ENCODE results near the gene TRIM41.
"Not testable (repeated sequence)": the region's sequence is repeated elsewhere in the genome, so short reads cannot be mapped to it uniquely, and the experiment has no call there.

The TRIM41 gene

DNA sequence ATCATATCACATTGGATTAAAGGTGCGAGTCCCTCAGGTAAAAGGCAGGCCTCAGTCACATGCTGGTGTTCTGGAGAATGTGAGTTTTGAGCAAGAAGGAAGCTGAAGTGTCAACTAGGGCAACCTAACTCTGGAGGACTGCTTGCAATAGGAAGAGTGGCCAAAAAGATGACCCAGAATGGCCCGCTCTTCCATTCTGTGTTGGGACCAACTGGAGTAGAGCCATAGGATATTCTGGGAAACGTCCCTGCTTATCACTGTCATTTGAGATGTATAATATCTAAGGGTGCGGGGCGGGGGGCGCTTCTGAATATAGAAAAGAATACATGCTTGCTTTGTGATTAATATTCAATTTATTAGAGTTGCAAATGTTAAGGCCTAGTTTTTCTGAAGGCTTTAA, 11.0 kb upstream of the TRIM41 start:
- no peak for DNase-seq

DNA sequence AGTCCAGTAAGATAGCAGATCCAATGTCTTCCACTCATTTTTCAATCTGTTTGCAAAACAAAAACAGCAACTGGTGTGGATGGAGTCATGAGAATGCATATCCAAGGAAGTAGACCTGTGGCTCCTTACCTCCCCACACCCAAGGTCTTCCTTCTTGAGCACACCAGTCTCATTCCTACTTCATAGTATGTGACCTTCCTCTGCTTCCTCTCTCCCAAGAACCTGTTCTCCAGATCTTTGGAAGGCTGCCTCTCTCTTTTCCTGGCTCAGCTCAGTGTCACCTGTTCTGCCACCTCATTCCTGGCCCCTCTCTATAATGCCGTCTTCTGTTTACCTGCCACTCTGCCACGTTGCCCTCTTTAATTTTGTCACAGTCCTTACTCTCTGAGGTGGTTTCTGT, 10.1 kb upstream of the TRIM41 start:
- DNase-seq = no peak

DNA sequence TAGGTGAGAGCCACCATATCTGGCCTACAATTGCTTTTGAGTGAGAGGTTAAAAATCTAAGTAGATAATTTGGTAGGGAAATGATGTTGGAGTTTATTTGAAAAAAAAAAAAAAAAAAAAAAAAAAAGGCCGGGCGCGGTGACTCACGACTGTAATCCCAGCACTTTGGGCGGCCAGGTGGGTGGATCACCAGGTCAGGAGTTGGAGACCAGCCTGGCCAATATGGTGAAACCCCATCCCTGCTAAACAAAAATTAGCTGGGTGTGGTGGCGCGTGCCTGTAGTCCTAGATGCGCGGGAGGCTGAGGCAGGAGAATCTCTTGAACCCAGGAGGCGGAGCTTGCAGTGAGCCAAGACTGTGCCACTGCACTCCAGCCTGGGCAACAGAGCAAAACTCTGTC, 8.8 kb upstream of the TRIM41 start:
- DNase-seq = not testable (repeated sequence)

DNA sequence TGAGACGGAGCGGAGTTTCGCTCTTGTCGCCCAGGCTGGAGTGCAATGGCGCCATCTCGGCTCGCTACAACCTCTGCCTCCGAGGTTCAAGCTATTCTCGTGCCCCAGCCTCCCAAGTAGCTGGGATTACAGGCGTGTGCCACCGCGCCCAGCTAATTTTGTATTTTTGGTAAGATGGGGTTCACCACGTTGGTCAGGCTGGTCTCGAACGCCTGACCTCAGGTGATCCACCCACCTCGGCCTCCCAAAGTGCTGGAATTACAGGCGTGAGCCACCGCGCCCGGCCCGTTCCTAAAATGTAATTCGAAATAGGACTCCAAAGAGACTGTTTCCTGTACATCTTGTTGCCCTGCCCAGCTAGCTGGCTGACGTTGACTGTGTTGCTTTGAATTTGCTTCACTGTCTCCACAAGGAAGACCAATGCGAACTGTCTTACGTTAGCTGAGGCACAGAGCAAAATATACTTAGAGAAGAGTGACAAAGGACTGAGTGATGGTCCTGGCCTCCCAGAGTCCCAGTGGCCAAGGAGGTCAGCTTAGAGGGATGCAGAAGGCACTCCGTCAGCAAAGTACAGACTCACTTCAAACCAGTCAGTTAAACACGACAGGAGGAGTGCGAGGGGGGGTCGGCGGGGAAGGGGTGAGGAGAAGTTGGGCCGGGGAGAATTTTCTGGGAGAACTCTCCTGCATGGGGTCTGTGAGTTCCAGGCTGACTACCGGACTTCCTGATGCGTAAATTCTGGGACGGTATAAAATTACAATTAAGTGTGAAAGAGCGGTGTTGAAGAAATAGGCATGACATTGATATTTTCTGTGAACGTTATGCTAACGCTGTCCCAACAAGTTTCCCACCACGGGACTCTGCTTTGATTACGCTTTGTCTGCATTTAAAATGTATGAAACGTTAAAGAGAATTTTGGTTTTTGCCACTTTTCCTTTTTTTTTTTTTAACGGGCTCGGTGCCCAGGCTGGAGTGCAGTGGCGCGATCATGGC, 6.8 kb upstream of the TRIM41 start:
- peak; percentile 52 for DNase-seq

DNA sequence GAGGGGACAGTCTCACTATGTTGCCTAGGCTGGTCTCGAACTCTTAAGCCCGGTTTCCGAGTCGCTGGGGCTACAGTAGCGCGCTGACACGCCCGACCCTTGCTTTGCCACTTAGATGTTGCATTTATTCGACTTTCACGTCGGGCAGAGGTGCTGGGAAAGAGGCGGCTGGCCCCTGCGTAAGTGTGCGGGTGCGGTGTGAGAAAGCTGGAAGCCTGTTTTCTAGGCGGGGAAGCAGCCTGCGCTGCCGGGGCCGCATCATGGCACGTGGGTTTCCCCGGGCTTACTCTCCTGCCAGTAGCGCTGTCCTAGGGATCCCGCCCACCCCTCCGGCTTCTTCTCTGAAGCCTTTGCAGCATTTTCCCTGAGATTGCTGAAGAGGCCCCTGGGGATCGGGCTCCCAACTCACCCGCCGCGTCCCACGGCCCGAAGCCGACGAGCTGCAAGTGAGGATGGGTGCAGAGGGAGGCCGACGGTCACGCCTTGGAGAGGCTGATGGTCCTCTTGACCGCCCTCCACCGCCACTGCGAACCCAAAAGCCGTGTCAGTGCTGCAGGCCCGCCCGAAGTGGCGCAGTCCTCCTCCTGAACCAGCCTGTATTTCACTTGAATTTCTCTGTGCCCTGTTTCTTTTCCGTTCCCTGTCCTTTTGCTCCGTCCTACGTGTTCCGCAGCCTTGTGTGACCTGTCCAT, 5.8 kb upstream of the TRIM41 start:
- peak; percentile 76 for DNase-seq

DNA sequence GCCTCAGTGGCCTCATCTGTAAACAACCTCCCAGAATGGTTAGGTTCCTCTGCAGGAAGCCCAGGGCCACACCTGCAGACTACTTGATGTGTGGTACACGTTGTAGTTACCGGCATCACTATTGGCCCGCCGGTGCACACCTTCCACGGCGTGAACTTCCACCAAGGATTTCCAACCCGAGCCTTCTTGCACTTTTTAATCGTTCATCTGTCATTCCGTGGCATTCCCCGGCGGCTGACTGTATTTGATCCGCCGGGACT, 5.3 kb upstream of the TRIM41 start:
- DNase-seq = no peak

DNA sequence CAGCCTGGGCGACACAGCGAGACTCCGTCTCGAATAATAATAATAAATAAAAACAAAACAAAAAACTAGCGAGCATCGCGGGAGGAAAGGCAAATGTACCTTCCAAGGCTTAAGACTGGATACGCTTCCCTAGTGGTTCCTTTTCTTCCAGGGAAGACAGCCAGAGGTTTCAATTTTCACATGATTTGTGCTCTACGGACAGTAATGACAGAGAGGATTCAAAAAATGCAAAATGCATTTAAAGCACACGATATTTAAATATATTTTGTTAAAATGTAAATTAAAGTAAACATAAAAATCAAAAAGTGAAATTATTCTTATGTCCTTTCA, 4.3 kb upstream of the TRIM41 start:
- no peak for DNase-seq

DNA sequence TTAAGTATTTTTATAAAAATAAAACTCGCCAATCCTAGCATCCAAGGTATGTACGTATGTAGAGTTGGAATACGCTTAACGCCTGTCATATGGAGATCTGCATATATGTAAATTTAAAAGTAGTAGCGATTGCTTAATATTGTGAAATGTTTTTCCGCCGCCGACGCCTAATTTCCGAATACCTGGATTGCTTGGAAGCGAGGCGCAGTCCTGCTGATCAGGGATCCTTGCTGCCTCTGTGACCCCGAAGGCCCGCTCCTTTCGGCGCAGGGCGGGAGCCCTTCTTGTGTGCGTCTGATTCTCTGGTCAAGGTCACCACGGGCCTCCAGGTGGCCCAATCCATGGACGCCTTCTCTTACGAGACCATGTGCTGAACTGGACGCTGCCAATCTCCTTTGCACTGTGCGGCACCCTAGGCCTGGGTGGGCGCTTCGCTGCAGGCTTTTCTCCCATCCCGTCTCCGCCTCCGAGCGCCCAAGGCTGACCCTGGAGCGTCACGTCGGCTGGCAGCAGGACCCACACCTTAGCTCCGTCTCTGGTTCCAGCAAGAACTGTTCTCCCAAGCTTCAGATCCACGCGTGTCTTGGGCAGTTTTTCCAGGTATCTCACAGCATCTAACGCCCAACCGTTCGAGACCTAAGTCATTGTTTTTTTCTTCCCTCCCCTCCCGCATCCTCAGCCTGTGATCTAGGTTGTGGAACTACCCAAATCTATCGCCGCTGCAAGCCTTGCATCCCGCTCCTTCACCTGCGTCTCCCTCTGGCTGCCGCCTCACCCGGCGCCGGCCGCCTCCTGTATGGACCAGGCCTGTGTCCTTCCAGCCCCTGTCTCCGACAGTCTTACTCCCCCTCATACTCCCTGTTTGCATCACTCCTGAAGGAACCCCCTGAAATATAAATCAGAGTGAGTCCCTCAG, 3.6 kb upstream of the TRIM41 start:
- no peak for DNase-seq

DNA sequence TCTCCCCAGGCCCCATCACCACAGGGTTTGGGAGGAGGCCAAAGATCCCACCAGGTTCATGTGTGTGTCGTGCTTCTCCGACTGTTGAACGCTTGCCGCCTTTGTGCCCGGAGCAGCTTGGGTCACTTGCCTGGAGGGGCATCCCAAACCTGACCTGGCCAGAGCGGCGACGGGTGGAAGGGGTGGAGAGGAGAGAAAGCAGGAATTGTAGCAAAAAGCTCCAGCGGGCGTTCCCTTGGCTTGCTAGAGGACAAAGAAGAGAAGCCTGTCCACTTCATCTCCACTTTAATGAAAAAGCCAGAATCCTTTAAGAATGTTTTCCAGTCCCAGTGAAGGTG, 2.9 kb upstream of the TRIM41 start:
- DNase-seq = no peak

DNA sequence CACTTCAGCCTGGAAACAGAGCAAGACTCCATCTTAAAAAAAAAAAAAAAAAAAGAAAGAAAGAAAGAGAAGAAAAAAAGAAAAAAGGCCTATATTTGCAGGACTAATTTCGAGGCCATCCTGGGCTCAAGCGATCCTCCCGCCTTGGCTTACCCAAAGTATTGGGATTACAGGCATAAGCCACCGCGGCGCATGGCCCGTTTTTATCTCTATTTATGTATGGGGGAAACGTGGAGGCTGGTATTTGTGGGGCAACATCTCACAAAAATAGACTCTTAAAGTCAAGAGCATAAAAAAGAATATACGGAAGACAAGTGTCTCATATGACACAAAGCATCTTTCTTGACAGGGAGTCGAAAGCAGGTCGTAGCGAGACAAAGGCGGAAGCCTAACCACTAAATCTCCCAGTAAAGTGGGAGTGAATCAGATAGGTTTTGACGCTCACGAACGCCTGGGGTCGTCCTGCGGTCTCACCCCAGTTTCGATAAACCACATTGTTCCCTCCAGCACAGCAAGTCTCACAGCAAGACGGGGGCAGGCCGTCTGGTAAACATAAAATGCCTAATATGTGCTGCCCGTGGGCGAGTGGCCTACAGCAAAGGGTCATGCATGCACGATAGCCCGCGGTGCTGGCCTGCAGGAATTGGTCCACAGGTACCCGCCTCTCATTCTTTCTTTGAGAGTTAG, 1.8 kb upstream of the TRIM41 start:
- no peak for DNase-seq

DNA sequence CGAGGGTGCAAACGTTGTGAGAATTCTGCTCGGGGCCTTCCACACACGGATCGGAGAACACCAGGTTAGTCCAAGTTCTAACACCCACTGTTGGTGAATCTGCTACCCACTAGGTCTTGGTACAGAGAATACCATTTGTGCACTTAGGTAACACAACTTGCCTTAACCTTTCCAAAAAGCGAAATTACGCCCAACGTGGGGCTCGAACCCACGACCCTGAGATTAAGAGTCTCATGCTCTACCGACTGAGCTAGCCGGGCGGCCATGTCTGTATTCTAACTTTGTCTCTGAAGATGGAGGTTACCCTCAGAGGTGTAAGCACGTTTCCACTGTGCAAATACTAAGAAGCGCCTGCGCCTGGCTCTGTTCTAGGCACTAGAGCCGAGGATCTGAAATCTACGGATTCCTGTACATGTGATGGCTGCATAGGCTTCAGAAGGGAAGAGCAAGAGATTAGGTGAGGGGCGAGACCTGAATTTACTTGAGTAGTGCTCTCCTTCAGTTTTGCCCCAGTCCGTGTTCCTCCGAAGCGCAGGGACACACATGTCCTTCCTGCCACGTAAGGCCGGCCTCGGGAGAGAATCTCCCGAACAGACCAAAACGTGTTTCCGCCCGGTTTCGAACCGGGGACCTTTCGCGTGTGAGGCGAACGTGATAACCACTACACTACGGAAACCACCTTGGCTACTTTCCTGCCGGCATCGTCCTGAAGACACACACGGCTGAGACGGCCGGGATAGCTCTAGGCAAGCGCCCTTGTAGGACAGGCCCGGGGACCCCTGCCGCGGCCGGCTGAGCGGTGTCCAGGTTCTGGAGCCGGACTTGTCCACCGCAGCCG, 1.1 kb upstream of the TRIM41 start:
- peak; percentile 95 for DNase-seq

DNA sequence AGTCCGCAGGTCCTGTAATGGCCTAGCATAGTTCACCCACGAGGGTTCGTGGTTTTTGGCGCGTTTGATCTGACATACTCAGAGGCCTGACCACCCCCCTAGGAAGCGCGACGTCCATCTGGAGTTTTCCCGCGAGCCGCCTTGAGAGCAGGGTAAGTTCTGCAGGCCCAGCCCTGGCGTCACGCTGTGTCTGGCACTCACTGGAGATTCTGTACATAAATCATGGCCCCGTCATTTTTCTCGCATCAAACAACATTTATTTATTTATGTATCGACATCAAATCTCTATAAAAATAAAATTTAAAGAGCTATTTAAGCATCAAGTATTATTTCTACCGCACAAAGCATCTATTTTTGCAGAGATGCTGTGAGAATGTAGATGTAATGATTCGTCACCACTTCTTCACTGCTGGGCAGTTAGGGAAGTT, 437 bp upstream of the TRIM41 start:
- DNase-seq = peak; percentile 62

DNA sequence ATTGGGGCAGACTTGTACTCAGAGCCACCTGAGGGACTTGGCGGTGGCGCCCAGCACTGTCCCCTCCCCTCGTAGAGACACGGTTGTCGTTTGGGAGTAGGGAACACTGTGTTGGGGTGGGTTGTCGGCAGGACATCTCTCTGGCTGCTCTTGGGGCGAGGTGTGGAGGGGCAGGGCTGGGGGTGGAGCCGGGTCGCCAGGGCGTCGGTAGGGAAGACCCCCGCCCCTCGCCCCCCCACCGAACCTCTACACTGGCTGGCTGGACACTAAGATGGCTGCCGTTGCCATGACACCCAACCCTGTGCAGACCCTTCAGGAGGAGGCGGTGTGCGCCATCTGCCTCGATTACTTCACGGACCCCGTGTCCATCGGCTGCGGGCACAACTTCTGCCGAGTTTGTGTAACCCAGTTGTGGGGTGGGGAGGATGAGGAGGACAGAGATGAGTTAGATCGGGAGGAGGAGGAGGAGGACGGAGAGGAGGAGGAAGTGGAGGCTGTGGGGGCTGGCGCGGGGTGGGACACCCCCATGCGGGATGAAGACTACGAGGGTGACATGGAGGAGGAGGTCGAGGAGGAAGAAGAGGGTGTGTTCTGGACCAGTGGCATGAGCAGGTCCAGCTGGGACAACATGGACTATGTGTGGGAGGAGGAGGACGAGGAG, 778 bp downstream of the TRIM41 start:
- peak; percentile 51 for DNase-seq

DNA sequence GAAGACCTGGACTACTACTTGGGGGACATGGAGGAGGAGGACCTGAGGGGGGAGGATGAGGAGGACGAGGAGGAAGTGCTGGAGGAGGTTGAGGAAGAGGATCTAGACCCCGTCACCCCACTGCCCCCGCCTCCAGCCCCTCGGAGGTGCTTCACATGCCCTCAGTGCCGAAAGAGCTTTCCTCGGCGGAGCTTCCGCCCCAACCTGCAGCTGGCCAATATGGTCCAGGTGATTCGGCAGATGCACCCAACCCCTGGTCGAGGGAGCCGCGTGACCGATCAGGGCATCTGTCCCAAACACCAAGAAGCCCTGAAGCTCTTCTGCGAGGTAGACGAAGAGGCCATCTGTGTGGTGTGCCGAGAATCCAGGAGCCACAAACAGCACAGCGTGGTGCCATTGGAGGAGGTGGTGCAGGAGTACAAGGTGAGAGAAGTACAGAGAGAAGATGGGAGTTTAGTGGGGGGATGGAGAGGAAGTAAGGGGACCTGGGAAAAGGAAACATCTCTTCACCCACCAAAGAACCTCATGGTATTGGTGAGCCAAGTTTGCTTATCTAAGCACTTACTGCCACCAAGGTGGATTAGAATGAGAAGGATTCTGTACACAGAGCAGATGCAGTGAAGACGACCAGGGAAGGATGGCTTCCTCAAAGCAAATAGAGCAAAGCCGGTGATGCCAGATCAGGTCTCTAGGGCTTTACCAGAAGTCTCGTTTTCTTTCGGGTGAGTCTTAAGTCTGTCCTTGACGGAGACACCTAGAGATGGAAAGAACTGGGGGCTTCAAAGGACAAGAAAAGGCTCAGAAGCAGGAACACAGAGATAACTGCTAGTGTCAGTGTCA, 1.5 kb downstream of the TRIM41 start:
- peak; percentile 68 for DNase-seq

DNA sequence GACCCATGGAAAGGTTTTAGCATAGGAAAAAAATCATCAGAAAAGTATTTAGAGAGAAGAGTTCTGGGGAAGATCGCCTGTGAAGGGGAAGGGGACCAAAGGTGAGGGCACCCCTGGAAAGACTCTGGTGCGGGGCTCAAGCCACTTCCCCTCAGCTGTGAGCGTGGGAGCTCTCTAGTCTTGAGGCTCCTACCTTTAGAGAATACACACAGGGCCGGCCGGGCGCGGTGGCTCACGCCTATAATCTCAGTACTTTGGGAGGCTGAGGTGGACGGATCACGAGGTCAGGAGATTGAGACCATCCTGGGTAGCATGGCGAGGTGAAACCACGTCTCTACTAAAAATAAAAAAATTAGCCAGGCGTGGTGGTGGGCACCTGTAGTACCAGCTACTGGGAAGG, 6.9 kb downstream of the TRIM41 start:
- DNase-seq = no peak

DNA sequence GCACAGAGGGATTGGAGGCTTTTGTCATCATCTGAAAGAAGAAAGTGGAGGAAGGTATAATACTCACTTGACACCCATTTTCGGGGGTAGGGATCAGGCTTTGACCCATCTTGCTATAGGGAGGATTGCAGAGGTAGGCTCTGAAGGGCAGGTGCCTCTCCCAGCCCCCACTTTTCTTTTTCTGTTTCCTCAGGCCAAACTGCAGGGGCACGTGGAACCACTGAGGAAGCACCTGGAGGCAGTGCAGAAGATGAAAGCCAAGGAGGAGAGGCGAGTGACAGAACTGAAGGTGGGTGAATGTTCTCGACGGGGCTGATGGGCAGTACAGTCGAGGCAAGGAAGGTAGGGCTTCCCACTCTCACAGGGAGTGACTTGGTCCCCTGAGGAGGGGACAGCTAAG, 7.5 kb downstream of the TRIM41 start:
- no peak for DNase-seq

DNA sequence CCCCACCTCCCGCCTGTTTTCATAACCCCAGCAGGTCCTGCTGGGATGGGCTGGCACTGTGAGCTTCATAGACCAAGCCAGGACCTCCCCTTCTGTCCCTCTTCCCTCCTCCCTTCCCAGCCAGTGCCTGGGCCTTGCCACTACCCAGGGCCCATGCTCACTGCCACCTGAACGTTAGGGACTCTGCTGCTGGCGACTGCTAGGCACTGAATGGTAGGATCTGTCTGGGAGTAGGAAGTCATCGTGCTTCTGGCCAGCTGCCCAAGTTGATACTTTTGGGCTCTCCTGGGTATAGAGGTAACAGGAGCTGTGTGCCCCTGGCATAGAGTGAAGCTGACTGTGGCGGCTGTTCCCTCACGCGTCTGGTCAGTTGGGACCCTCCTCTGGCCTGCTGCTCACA, 8.4 kb downstream of the TRIM41 start:
- no peak for DNase-seq

DNA sequence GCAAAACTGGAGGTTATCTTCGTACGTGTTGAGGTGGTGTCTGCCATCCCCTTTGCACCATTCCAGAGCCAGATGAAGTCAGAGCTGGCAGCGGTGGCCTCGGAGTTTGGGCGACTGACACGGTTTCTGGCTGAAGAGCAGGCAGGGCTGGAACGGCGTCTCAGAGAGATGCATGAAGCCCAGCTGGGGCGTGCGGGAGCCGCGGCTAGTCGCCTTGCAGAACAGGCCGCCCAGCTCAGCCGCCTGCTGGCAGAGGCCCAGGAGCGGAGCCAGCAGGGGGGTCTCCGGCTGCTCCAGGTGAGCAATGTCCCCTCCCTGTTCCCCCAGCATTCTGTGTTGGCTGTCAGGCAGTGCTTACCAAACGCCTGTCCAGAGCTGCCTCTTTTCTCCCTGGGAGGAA, 9.5 kb downstream of the TRIM41 start:
- DNase-seq = no peak

DNA sequence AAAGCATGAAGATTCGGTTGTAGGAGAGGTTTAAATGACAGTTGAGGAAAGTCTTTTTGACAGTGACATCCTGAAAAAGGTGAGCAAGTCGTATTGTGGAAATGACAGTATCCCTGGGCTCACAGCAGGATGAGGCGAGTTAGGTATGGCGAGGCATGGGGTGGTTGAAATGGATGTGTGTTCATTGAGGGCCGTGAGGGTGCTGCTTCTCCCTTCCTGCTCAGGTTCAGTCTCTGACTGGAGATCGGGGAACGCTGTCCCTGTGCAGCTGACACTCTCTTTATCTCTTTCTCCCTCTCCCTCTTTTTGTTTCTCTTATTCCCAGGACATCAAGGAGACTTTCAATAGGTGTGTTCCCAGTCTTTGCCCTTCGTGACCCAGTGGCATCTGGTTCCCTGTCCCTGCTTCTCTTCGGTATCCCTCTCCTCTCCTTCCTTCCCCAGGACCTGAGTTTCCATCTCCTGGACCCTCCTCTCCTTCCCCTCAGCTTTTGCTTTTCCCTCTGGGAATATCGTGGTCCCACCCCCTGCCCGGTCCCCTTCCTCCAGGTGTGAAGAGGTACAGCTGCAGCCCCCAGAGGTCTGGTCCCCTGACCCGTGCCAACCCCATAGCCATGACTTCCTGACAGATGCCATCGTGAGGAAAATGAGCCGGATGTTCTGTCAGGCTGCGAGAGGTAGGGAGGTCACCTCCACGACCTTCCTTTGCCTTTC, 10.2 kb downstream of the TRIM41 start:
- no peak for DNase-seq
